Aorta (tissue), 5 donors: ENCODE results near the gene REEP1. TPM values are rescaled to one million over a fixed set of nuclear protein-coding genes. Genes with fewer than 3 reads are reported as not detected.
"Not testable (repeated sequence)": the region's sequence is repeated elsewhere in the genome, so short reads cannot be mapped to it uniquely, and the experiment has no call there.

Source experiments
- ATAC-seq: fragments of 200-7000 bp; cut with Tn5 transposase; one replicate; pipeline ENCODE4 v1.9.1; 2022; ENCODE audit warnings: moderate library complexity; ENCODE audit not compliant: low FRiP score
- DNase-seq, 2 donors: peaks; one replicate each; pipeline ENCODE4 v3.0.0-alpha.2; 2020
- H3K27ac ChIP-seq, 2 donors: one replicate each; pipeline ENCODE4 v1.5.1; 2013; ENCODE audit warnings: low read length in 2 of 2, mild to moderate bottlenecking in 2 of 2, moderate library complexity in 2 of 2, control low read depth in 1 of 2, inconsistent platforms in 1 of 2, low read depth in 1 of 2
- H3K27me3 ChIP-seq, 2 donors: one replicate each; pipeline ENCODE4 v1.6.1; 2013; ENCODE audit warnings: control low read depth in 1 of 2, low read length in 1 of 2, mild to moderate bottlenecking in 1 of 2, moderate library complexity in 1 of 2; ENCODE audit not compliant: insufficient read depth in 2 of 2, control insufficient read depth in 1 of 2
- H3K36me3 ChIP-seq, 2 donors: one replicate each; pipeline ENCODE4 v1.6.1; 2013; ENCODE audit warnings: control low read depth in 1 of 2, low read length in 1 of 2, mild to moderate bottlenecking in 1 of 2; ENCODE audit not compliant: insufficient read depth in 2 of 2, control insufficient read depth in 1 of 2
- H3K4me1 ChIP-seq, 2 donors: one replicate each; pipeline ENCODE4 v1.6.1; 2013; ENCODE audit warnings: low read length in 2 of 2, control low read depth in 1 of 2, mild to moderate bottlenecking in 1 of 2, moderate library complexity in 1 of 2; ENCODE audit not compliant: insufficient read depth in 2 of 2, control insufficient read depth in 1 of 2
- H3K4me3 ChIP-seq, 2 donors: one replicate each; pipeline ENCODE4 v1.5.1; 2013; ENCODE audit warnings: low read length in 2 of 2, control low read depth in 1 of 2, mild to moderate bottlenecking in 1 of 2
- H3K9me3 ChIP-seq: one replicate; pipeline ENCODE4 v1.6.1; 2013; ENCODE audit warnings: mild to moderate bottlenecking, low read length; ENCODE audit not compliant: control insufficient read depth
- WGBS, 2 donors: extraction: QIAGEN DNeasy Blood & Tissue Kit; methylation state at CpG; one replicate each; pipeline ENCODE4 v1.1.7; 2013; 5-methylcytosine and 5-hydroxymethylcytosine counted together
- intact Hi-C, 2 donors: fragments of 100-400 bp; cut with DNase I; formaldehyde crosslinking; loops; one replicate each; pipeline versions ENCODE4 v1.14.2 to v1.15.0; 2022
- polyA plus RNA-seq, 2 donors: library from polyadenylated mRNA; stranded (reverse); fragments of 200-250 nt; gene quantifications; one replicate each; pipeline ENCODE4 v1.2.3, GENCODE V29; 2013
- total RNA-seq, 2 donors: library from RNA; stranded (reverse); fragmentation: NEBNext Ultra II Directional; extraction: Animal tissue kit (Norgen Biotek cat#: 25700); gene quantifications; one replicate each; pipeline ENCODE4 v1.2.1, GENCODE V29; 2021
- donor health status: healthy with polysubstance abuse.
- donor health status: Bipolar disorder and iron deficiency.
- donor health status: DM: no; HTN: no; CAD: no.
- donor health status: DM: no; HTN: no; CAD: no.
- donor health status: DM: yes; HTN: yes; CAD: no.

The REEP1 gene
- total and polyA plus RNA-seq, 4 donors, result 4.5 to 36.3 (median 10.5) TPM

DNA sequence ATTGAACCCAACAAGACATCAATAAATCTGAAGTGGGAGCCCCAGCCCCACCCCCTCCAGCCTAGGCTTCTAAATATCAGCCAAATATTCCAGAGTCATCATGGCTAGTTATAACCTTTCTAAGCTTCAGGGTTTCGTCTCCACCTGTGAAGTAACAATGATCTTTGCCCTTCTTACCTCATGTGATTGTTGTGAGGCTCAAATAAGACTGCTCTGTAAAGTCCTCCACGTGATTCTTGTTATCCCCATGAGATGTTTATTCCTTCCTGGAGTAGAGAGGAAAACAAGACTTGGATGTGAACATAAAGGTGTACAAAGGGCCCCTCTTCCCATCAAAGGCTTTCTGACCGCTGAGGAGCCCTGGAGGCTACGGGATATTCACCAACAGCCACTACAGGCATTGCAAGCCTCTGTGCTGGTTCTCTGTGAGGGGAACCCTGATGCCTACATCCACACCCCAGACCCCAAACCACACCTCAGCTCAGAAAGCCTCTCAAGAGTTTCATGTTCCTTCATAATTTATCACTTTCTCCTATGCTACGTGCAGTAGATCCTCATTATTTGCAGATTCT is 20.1 kb upstream of the REEP1 start:
- no peak for DNase-seq
- Histone ChIP-seq H3K27ac (no peak overlapping the region), H3K9me3 (no peaks in the 10 kb centered on the region), H3K27me3 (no peaks in the 10 kb centered on the region), H3K4me1 (no peaks in the 10 kb centered on the region), H3K36me3 (no peaks in the 10 kb centered on the region), H3K4me3 (no peak overlapping the region)
- ATAC-seq, result no peak
- 64 to 71% methylated on average over 5 of the region's 5 CpGs for WGBS, 2 donors
- intact Hi-C loops, result no loop called here

DNA sequence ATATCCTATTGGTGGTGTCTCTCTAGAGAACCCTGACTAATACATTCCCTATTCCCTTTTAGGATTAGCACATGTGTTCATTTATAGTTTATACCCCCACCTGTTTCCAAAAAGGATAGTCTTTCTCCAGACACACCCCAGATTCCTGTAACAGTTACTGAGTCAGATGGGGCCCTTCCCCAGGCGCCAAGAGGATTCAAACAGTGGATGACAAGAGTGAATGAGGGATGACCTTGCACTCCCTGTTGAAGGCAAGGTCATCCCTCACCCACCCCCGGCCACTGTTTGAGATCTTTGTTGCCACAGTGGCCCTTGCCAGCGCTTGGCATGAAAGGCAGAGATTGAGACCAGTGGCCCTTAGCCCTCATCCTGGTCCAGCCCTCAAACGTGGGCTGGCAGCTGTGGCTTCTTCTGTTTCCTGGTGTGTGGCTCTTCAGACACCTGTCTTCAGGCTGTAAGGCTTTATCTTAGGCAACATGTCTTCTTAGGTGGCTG is 15.3 kb upstream of the REEP1 start:
- DNase-seq, result no peak
- Histone ChIP-seq H3K27ac (no peak overlapping the region), H3K4me3 (no peak overlapping the region), H3K9me3 (no peaks in the 10 kb centered on the region), H3K27me3 (no peaks in the 10 kb centered on the region), H3K4me1 (no peaks in the 10 kb centered on the region), H3K36me3 (no peaks in the 10 kb centered on the region)
- WGBS, 2 donors, result 80 to 82% methylated on average over 4 of the region's 4 CpGs
- ATAC-seq, result no peak
- intact Hi-C loops, result no loop called here

DNA sequence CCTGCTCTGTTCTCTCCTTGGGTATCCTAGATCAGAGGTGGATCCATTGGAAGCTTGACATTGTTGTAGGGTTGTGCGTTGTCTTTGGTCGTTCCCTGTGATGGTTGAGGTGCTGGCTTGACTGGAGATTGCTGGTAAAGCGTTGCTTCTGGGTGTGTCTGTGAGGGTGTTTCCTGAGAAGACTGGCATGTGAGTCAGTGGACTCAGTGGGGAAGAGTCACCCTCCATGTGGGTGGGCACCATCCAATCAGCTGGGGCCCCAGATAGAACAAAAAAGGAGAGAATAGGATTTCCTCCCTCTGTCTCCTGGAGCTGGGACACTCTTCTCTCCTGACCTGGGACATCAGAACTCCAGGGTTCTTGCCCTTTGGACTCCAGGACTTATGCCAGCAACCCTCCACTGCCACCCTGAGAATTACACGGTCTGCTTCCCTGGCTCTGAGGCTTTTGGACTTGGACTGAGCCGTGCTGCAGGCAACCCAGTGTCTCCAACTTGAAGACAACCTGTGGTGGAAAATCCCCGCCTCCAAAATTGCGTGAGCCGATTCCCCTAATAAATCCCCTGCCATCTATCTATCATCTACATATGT is 14.8 kb upstream of the REEP1 start:
- H3K36me3 ChIP-seq, result no peaks in the 10 kb centered on the region
- no peaks in the 10 kb centered on the region for H3K4me1 ChIP-seq
- no peak overlapping the region for H3K27ac ChIP-seq
- DNase-seq (no peak), ATAC-seq (no peak)
- H3K27me3 ChIP-seq, result no peaks in the 10 kb centered on the region
- no peaks in the 10 kb centered on the region for H3K9me3 ChIP-seq
- intact Hi-C loops, result no loop called here
- no peak overlapping the region for H3K4me3 ChIP-seq
- WGBS, 2 donors, result 82 to 84% methylated on average over 8 of the region's 8 CpGs

DNA sequence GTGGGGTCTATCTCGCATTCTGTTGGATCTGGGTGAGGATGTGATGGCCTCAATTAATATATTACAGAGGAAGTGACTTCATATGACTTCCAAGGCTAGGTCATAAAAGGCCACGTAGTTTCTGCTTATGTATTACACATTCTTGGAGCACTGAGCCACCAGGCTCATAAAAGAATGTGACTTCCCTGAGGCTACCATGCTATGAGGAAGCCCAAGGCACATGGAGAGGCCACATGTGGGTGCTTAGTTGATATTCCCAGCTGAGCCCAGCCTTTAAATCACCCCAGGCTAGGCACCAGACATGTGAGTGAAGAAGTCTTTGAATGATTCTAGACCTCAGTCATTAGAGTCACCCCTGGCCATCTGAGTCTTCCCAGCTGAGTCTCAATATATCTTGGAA is 13.3 kb upstream of the REEP1 start:
- DNase-seq (no peak), ATAC-seq (no peak)
- 81 to 90% methylated on average over 2 of the region's 2 CpGs for WGBS, 2 donors
- no peaks in the 10 kb centered on the region for H3K27me3 ChIP-seq
- no peak overlapping the region for H3K4me3 ChIP-seq
- H3K9me3 ChIP-seq, result no peaks in the 10 kb centered on the region
- H3K36me3 ChIP-seq, result no peaks in the 10 kb centered on the region
- no peak overlapping the region for H3K27ac ChIP-seq
- H3K4me1 ChIP-seq, result no peaks in the 10 kb centered on the region
- intact Hi-C loops, result no loop called here

DNA sequence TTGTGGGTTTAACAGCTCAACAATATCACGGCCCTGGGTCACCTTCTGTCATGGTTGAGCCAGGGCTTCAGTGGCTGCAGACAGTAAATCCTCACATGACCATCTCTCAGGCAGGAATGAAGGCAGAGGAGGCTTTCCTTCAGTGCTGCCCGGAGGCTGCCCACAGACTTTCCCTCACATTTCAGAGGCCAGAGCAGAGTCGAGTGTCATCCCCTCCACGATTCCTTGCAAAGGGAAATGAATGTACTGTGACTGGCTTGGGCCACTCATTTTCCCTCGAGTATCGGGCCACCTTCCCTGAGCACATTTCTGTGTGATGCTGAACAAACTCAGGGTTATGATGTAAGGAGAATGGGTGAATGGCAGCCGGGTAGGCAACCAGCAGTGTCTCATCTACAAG is 10.0 kb upstream of the REEP1 start:
- Histone ChIP-seq H3K27ac (no peak overlapping the region), H3K9me3 (no peaks in the 10 kb centered on the region), H3K27me3 (no peaks in the 10 kb centered on the region), H3K4me3 (no peak overlapping the region), H3K36me3 (no peaks in the 10 kb centered on the region), H3K4me1 (no peaks in the 10 kb centered on the region)
- WGBS, 2 donors, result 71 to 79% methylated on average over 7 of the region's 7 CpGs
- intact Hi-C loops, result no loop called here
- DNase-seq (no peak), ATAC-seq (no peak)

DNA sequence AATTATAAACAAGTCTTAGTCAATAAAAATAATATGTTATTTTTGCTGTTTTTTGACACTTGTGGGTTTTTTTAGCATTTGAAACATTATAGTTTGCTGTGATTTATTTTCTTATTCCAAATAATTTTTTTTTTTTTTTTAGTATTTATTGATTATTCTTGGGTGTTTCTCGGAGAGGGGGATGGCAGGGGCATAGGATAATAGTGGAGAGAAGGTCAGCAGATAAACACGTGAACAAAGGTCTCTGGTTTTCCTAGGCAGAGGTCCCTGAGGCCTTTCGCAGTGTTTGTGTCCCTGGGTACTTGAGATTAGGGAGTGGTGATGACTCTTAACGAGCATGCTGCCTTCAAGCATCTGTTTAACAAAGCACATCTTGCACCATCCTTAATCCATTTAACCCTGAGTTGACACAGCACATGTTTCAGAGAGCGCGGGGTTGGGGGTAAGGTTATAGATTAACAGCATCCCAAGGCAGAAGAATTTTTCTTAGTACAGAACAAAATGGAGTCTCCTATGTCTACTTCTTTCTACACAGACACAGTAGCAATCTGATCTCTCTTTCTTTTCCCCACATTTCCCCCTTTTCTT is 8.5 kb upstream of the REEP1 start:
- intact Hi-C loops, H3K9me3 ChIP-seq, H3K27ac ChIP-seq, H3K4me3 ChIP-seq, ATAC-seq, H3K36me3 ChIP-seq, H3K4me1 ChIP-seq, H3K27me3 ChIP-seq, DNase-seq: not testable (repeated sequence)
- WGBS, 2 donors, result 66 to 68% methylated on average over 6 of the region's 6 CpGs

DNA sequence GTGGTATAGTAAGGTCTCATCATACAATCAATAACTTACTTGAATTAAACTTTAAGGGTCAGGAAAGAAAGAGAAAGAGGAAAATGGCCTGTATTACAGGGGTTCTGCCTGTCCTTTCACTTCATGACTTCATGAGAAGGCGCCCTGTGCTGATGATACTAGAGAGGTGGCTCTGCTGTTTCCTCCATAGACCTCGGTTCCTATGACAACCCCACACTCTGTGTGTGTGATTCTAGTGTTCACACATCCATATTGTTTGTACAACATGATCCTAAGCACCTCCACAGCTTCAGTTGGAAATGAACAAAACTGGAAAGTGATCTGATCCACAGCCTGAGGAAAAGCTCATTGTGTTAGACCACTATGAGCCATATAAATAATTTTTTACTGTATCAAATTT is 7.0 kb upstream of the REEP1 start:
- H3K4me3 ChIP-seq, result no peak overlapping the region
- no peak for ATAC-seq
- no peaks in the 10 kb centered on the region for H3K36me3 ChIP-seq
- 83 to 85% methylated on average over 2 of the region's 2 CpGs for WGBS, 2 donors
- DNase-seq, result no peak
- no peak overlapping the region for H3K27ac ChIP-seq
- no peaks in the 10 kb centered on the region for H3K4me1 ChIP-seq
- H3K9me3 ChIP-seq, result no peaks in the 10 kb centered on the region
- H3K27me3 ChIP-seq, result no peaks in the 10 kb centered on the region
- intact Hi-C loops, result no loop called here

DNA sequence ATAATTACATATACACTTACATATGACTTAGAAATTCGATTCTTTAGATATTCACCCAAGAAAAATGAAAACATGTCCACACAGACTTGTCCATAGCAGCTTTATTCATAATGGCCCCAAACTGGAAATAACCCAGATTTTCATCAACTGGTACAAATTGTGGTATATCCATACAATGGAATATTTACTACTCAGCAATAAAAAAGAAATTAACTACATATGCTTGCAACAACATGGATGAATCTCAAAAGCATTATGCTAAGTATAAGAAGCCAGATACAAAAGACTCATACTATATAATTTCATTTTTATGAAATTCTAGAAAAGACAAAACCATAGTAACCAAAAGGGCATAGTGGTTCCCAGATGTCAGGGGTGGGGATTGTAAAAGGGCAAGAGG is 5.1 kb upstream of the REEP1 start:
- DNase-seq, result no peak

DNA sequence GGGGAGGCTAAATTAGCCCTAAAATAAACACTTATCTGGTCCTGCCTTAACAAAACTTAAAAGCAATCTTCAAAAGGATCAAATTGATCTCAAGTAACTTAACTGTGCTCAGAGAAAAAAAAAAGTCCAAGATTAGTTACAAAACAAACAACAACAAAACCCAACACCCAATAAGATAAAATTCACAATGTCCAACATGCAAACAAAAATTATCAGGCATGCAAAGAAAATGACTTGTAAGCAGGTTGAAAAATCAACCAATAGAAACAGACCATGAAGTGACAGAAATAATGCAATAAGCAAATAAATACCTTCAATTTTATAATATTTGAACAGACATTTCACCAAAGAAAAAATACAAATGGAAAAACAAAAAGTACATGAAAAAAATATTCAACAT is 4.0 kb upstream of the REEP1 start:
- ATAC-seq (no peak), DNase-seq (no peak)
- Histone ChIP-seq H3K9me3 (no peaks in the 10 kb centered on the region), H3K36me3 (no peaks in the 10 kb centered on the region), H3K27me3 (no peaks in the 10 kb centered on the region), H3K4me1 (no peaks in the 10 kb centered on the region), H3K4me3 (no peak overlapping the region), H3K27ac (no peak overlapping the region)
- intact Hi-C loops, result no loop called here

More for the DNA sequence above, 5.1 kb upstream of the REEP1 start:
- ATAC-seq, result no peak
- Histone ChIP-seq H3K4me1 (no peaks in the 10 kb centered on the region), H3K27ac (no peak overlapping the region), H3K27me3 (no peaks in the 10 kb centered on the region), H3K36me3 (no peaks in the 10 kb centered on the region), H3K4me3 (no peak overlapping the region), H3K9me3 (no peaks in the 10 kb centered on the region)
- intact Hi-C loops, result no loop called here
- WGBS, 2 donors, result 79 to 82% methylated on average over 1 of the region's 1 CpG
